GM12878 (cell line): ENCODE measurements around the gene ACOT7.

Experiments used
- CHD4 ChIP-seq: fragments of 200-600 bp; sonication (generic); IDR thresholded peaks from 2 replicates; pipeline ENCODE4 v1.6.1; 2016; ENCODE audit warnings: mild to moderate bottlenecking
- CTCF ChIP-seq, 3 experiments: IDR thresholded peaks in 2 of 3; conservative IDR thresholded peaks in 1 of 3; 2 replicates each; pipeline ENCODE4 v1.5.1; 2011; ENCODE audit warnings: low read depth in 3 of 3, low read length in 3 of 3, mild to moderate bottlenecking in 3 of 3, control low read depth in 2 of 3, moderate library complexity in 2 of 3, inconsistent platforms in 1 of 3, mixed read lengths in 1 of 3; ENCODE audit not compliant: control insufficient read depth in 2 of 3, insufficient read depth in 1 of 3; ENCODE audit errors: extremely low read depth in 1 of 3
- IKZF1 ChIP-seq: fragments of 450-650 bp; conservative IDR thresholded peaks from 2 replicates; pipeline ENCODE4 v1.6.1; 2017; ENCODE audit warnings: antibody characterized with exemption, mild to moderate bottlenecking
- POLR2AphosphoS5 ChIP-seq: IDR thresholded peaks from 2 replicates; pipeline ENCODE4 v1.6.1; 2011; ENCODE audit warnings: mild to moderate bottlenecking, low read length, inconsistent platforms

GRCh38 chr1:6349254-6349943 is 44.2 kb downstream of the ACOT7 start:
- TF ChIP-seq CTCF (IDR thresholded peaks at IDR 0.05 in 2 of 3, conservative IDR thresholded peaks at IDR 0.05 in 1 of 3; ENCODE audit: control insufficient read depth in 2 of 3, extremely low read depth in 1 of 3, insufficient read depth in 1 of 3, low read depth in 3 of 3, low read length in 3 of 3) (no peak), CHD4 (no peak), IKZF1 (no peak), POLR2AphosphoS5 (no peak)
